Natural killer cell treated with Interleukin-12 subunit alpha and Interleukin-12 subunit beta and Interleukin-15 and Interleukin-18, amount 100 ng/mL, for 72 hours (primary cell): Measurements from ENCODE around the gene RNF207. TPM values are rescaled to one million over a fixed set of nuclear protein-coding genes. Genes with fewer than 3 reads are reported as not detected.
A peak's percentile ranks its signal among the peaks of the same experiment; 100 is the strongest.

Source experiments
- ATAC-seq, 2 donors: fragments of 150-1000 bp; cut with Tn5 transposase in 1 of 2; sonication (Bioruptor Pico), chemical (Tn5 transposase) in 1 of 2; 2 replicates each; pipeline ENCODE4 v1.10.0; 2021
- DNase-seq: peaks from one replicate; pipeline ENCODE4 v3.0.0; 2022; ENCODE audit warnings: low spot score
- H3K27ac Mint-ChIP-seq, 2 donors: 1 replicate in 1 of 2; 2 replicates in 1 of 2; pipeline ENCODE4 v1.8.0; 2022; ENCODE audit warnings: mixed read lengths in 2 of 2, mild to moderate bottlenecking in 1 of 2, moderate library complexity in 1 of 2
- H3K27me3 Mint-ChIP-seq, 2 donors: 1 replicate in 1 of 2; 2 replicates in 1 of 2; pipeline ENCODE4 v1.8.0; 2022; ENCODE audit warnings: mixed read lengths in 2 of 2
- H3K36me3 Mint-ChIP-seq: one replicate; pipeline ENCODE4 v1.8.0; 2022; ENCODE audit warnings: mixed read lengths
- H3K4me1 Mint-ChIP-seq, 2 donors: 1 replicate in 1 of 2; 2 replicates in 1 of 2; pipeline ENCODE4 v1.8.0; 2022; ENCODE audit warnings: low read depth in 2 of 2, mixed read lengths in 2 of 2, mild to moderate bottlenecking in 1 of 2
- H3K4me3 Mint-ChIP-seq: one replicate; pipeline ENCODE4 v1.8.0; 2022; ENCODE audit warnings: mixed read lengths
- H3K9me3 Mint-ChIP-seq: 2 replicates; pipeline ENCODE4 v1.8.0; 2022; ENCODE audit warnings: mixed read lengths
- total RNA-seq, 2 donors: library from RNA; stranded (reverse); gene quantifications; one replicate each; pipeline ENCODE4 v1.2.3, GENCODE V29; 2022

The RNF207 gene
- total RNA-seq, 2 donors from 2014 or later: 4.2 to 14.2 TPM

- peak; percentile 98 for DNase-seq
- Mint-ChIP-seq H3K27ac (peak within 1 kb of the TSS; percentile 83 to 85), H3K9me3 (no peaks in the 10 kb centered on the region), H3K4me3 (peak within 1 kb of the TSS; percentile 96), H3K27me3 (no peaks in the 10 kb centered on the region), H3K36me3 (peaks cover 27% of the 10 kb centered on the region), H3K4me1 (peaks cover 34 to 45% of the 10 kb centered on the region in 2 donors)
- ATAC-seq: peak; percentile 99
These were observed 6.4 kb upstream of the RNF207 start, which contains the start of gene RPL22 for GRCh38 chr1:6199298-6200187. RPL22 (minus strand) TSS chr1:6199595; CDS start chr1:6199573, 22 bp downstream.

- Mint-ChIP-seq H3K27ac (peak overlapping the region; percentile 83 to 85), H3K27me3 (no peaks in the 10 kb centered on the region), H3K9me3 (no peaks in the 10 kb centered on the region), H3K4me3 (peak overlapping the region; percentile 96), H3K36me3 (peaks cover 27% of the 10 kb centered on the region), H3K4me1 (peaks cover 34 to 45% of the 10 kb centered on the region in 2 donors)
- DNase-seq (no peak), ATAC-seq (no peak)
These were observed 5.6 kb upstream of the RNF207 start for GRCh38 chr1:6200188-6200809.

GRCh38 chr1:6202256-6202655 lies 3.7 kb upstream of the RNF207 start:
- no peak for DNase-seq
- Mint-ChIP-seq H3K4me3 (peak overlapping the region; percentile 96), H3K36me3 (peaks cover 16% of the 10 kb centered on the region), H3K9me3 (no peaks in the 10 kb centered on the region), H3K27ac (peak overlapping the region in 1 of 2 donors; percentile 61), H3K27me3 (peaks cover 0 to 3% of the 10 kb centered on the region in 2 donors), H3K4me1 (peaks cover 27 to 33% of the 10 kb centered on the region in 2 donors)
- no peak for ATAC-seq

GRCh38 chr1:6206520-6206855 lies 569 bp downstream of the RNF207 start:
- H3K9me3 Mint-ChIP-seq: no peaks in the 10 kb centered on the region
- no peak for ATAC-seq
- DNase-seq: no peak
- H3K27ac Mint-ChIP-seq: no peak overlapping the region
- H3K36me3 Mint-ChIP-seq: no peaks in the 10 kb centered on the region
- H3K4me1 Mint-ChIP-seq: peaks cover 0 to 3% of the 10 kb centered on the region in 2 donors
- H3K4me3 Mint-ChIP-seq: peak overlapping the region; percentile 55
- peaks cover 0 to 6% of the 10 kb centered on the region in 2 donors for H3K27me3 Mint-ChIP-seq

- ATAC-seq (no peak), DNase-seq (no peak)
- H3K9me3 Mint-ChIP-seq: no peaks in the 10 kb centered on the region
- no peaks in the 10 kb centered on the region for H3K36me3 Mint-ChIP-seq
- H3K4me3 Mint-ChIP-seq: peak overlapping the region; percentile 55
- H3K4me1 Mint-ChIP-seq: peaks cover 0 to 3% of the 10 kb centered on the region in 2 donors
- H3K27me3 Mint-ChIP-seq: peaks cover 0 to 6% of the 10 kb centered on the region in 2 donors
- no peak overlapping the region for H3K27ac Mint-ChIP-seq
These were observed 1.4 kb downstream of the RNF207 start for GRCh38 chr1:6207075-6207885.

GRCh38 chr1:6207921-6208320 lies 2.0 kb downstream of the RNF207 start:
- Mint-ChIP-seq H3K9me3 (no peaks in the 10 kb centered on the region), H3K36me3 (no peaks in the 10 kb centered on the region), H3K4me3 (no peak overlapping the region), H3K27me3 (peaks cover 0 to 6% of the 10 kb centered on the region in 2 donors), H3K4me1 (peaks cover 0 to 3% of the 10 kb centered on the region in 2 donors), H3K27ac (no peak overlapping the region)
- DNase-seq (no peak), ATAC-seq (no peak)

- Mint-ChIP-seq H3K27ac (no peak overlapping the region), H3K36me3 (no peaks in the 10 kb centered on the region), H3K9me3 (no peaks in the 10 kb centered on the region), H3K4me3 (no peak overlapping the region), H3K27me3 (peaks cover 0 to 6% of the 10 kb centered on the region in 2 donors), H3K4me1 (peaks cover 0 to 3% of the 10 kb centered on the region in 2 donors)
- peak; percentile 47 to 71 for ATAC-seq
- DNase-seq: no peak
These were observed 3.1 kb downstream of the RNF207 start for GRCh38 chr1:6208723-6209660.

- no peak for ATAC-seq
- Mint-ChIP-seq H3K27ac (no peak overlapping the region), H3K27me3 (peaks cover 0 to 8% of the 10 kb centered on the region in 2 donors)
These were observed 4.0 kb downstream of the RNF207 start for GRCh38 chr1:6209661-6210580.

GRCh38 chr1:6210591-6211355 lies 4.9 kb downstream of the RNF207 start:
- H3K9me3 Mint-ChIP-seq: no peaks in the 10 kb centered on the region

More at GRCh38 chr1:6209661-6210580, 4.0 kb downstream of the RNF207 start:
- no peak overlapping the region for H3K4me3 Mint-ChIP-seq
- H3K36me3 Mint-ChIP-seq: no peaks in the 10 kb centered on the region
- H3K4me1 Mint-ChIP-seq: peaks cover 0 to 3% of the 10 kb centered on the region in 2 donors
- H3K9me3 Mint-ChIP-seq: no peaks in the 10 kb centered on the region
- DNase-seq: no peak

GRCh38 chr1:6211731-6212130 lies 5.8 kb downstream of the RNF207 start:
- no peak for DNase-seq
- Mint-ChIP-seq H3K27ac (no peak overlapping the region), H3K4me1 (peaks cover 0 to 3% of the 10 kb centered on the region in 2 donors), H3K9me3 (no peaks in the 10 kb centered on the region), H3K4me3 (no peak overlapping the region), H3K36me3 (no peaks in the 10 kb centered on the region), H3K27me3 (peaks cover 0 to 14% of the 10 kb centered on the region in 2 donors)
- no peak for ATAC-seq

More at GRCh38 chr1:6210591-6211355, 4.9 kb downstream of the RNF207 start:
- ATAC-seq (no peak), DNase-seq (no peak)
- Mint-ChIP-seq H3K4me1 (peaks cover 0 to 3% of the 10 kb centered on the region in 2 donors), H3K27me3 (peaks cover 0 to 12% of the 10 kb centered on the region in 2 donors), H3K27ac (no peak overlapping the region), H3K4me3 (no peak overlapping the region), H3K36me3 (no peaks in the 10 kb centered on the region)

- DNase-seq: no peak
- Mint-ChIP-seq H3K36me3 (no peaks in the 10 kb centered on the region), H3K27me3 (peaks cover 0 to 11% of the 10 kb centered on the region in 2 donors), H3K9me3 (no peaks in the 10 kb centered on the region), H3K4me3 (no peak overlapping the region), H3K27ac (no peak overlapping the region), H3K4me1 (peaks cover 0 to 3% of the 10 kb centered on the region in 2 donors)
- no peak for ATAC-seq
These were observed 6.5 kb downstream of the RNF207 start for GRCh38 chr1:6212193-6212959.
